Measurements from ENCODE around the gene KRTAP21-3. TPM values are rescaled to one million over a fixed set of nuclear protein-coding genes. Genes with fewer than 3 reads are reported as not detected.

The KRTAP21-3 gene
- total RNA-seq, 1 donor from 2014 or later, result not detected

- Histone ChIP-seq H3K9me3 (no peaks in the 10 kb centered on the region), H3K27ac (no peak overlapping the region), H3K36me3 (no peaks in the 10 kb centered on the region), H3K4me1 (no peaks in the 10 kb centered on the region), H3K4me3 (no peak overlapping the region), H3K27me3 (no peaks in the 10 kb centered on the region)
- TF ChIP-seq CTCF (IDR thresholded peaks at IDR 0.05), result no peak
- DNase-seq, result no peak
- no peak for ATAC-seq
- intact Hi-C loops (cut with DNase I), result no loop called here
Measured at GRCh38 chr21:30713766-30714165, 4.8 kb downstream of the KRTAP21-3 start.

GRCh38 chr21:30710499-30710898 is 8.1 kb downstream of the KRTAP21-3 start:
- Histone ChIP-seq H3K27ac (no peak overlapping the region), H3K4me3 (no peak overlapping the region), H3K9me3 (no peaks in the 10 kb centered on the region), H3K36me3 (no peaks in the 10 kb centered on the region), H3K4me1 (no peaks in the 10 kb centered on the region), H3K27me3 (no peaks in the 10 kb centered on the region)
- intact Hi-C loops (cut with DNase I), result no loop called here
- ATAC-seq (no peak), DNase-seq (no peak)
- TF ChIP-seq CTCF (IDR thresholded peaks at IDR 0.05), result no peak

- intact Hi-C loops (cut with DNase I), result no loop called here
- Histone ChIP-seq H3K27ac (no peak overlapping the region), H3K4me1 (no peaks in the 10 kb centered on the region), H3K27me3 (no peaks in the 10 kb centered on the region), H3K9me3 (no peaks in the 10 kb centered on the region), H3K4me3 (no peak overlapping the region), H3K36me3 (no peaks in the 10 kb centered on the region)
- no peak for DNase-seq
- no peak for TF ChIP-seq CTCF (IDR thresholded peaks at IDR 0.05)
- ATAC-seq, result no peak
Measured at GRCh38 chr21:30707409-30707808, 11.2 kb downstream of the KRTAP21-3 start.

- H3K27ac ChIP-seq, result no peak overlapping the region
- no peak for DNase-seq
- H3K9me3 ChIP-seq, result no peaks in the 10 kb centered on the region
- H3K27me3 ChIP-seq, result no peaks in the 10 kb centered on the region
- no peak for ATAC-seq
- no peak for TF ChIP-seq CTCF (IDR thresholded peaks at IDR 0.05)
- intact Hi-C loops (cut with DNase I), result no loop called here
- no peak overlapping the region for H3K4me3 ChIP-seq
- no peaks in the 10 kb centered on the region for H3K36me3 ChIP-seq
- no peaks in the 10 kb centered on the region for H3K4me1 ChIP-seq
Measured at GRCh38 chr21:30695956-30696355, 22.6 kb downstream of the KRTAP21-3 start.

- no peaks in the 10 kb centered on the region for H3K9me3 ChIP-seq
- no peaks in the 10 kb centered on the region for H3K27me3 ChIP-seq
- H3K27ac ChIP-seq, result no peak overlapping the region
- no peak for DNase-seq
- no peaks in the 10 kb centered on the region for H3K36me3 ChIP-seq
- H3K4me3 ChIP-seq, result no peak overlapping the region
- intact Hi-C loops (cut with DNase I), result no loop called here
- no peaks in the 10 kb centered on the region for H3K4me1 ChIP-seq
- TF ChIP-seq CTCF (IDR thresholded peaks at IDR 0.05), result no peak
- no peak for ATAC-seq
Measured at GRCh38 chr21:30689822-30690221, 28.8 kb downstream of the KRTAP21-3 start.

GRCh38 chr21:30684506-30684905 is 34.1 kb downstream of the KRTAP21-3 start:
- Histone ChIP-seq H3K4me1 (no peaks in the 10 kb centered on the region), H3K9me3 (no peaks in the 10 kb centered on the region), H3K36me3 (no peaks in the 10 kb centered on the region), H3K27me3 (no peaks in the 10 kb centered on the region), H3K4me3 (no peak overlapping the region), H3K27ac (no peak overlapping the region)
- DNase-seq, result no peak
- intact Hi-C loops (cut with DNase I), result no loop called here
- no peak for ATAC-seq
- no peak for TF ChIP-seq CTCF (IDR thresholded peaks at IDR 0.05)

All from upper lobe of right lung (tissue), 1 donor.